ENCODE data around the gene RUBCN.

RUBCN gene

DNA sequence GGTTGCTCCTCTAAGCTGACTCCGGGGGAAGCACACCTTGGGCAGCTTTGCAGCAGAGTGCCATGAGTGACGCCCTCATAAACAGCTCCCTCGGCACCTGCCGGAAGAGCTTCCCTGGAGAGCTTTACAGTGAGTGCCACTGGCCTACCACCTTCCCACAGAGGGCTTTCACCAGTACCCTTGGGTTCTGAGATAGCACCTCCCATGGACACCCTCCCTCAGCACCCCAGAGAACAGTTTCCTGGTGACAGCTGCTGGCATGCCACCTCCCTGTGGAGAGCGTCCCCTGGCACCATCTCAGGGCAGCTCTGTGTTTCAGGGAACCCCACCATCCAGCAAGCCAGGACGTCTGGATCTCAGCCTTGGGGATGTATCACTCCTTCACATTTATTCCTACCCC, 49.1 kb downstream of the RUBCN start:
- DNase-seq, result no peak
- no peaks in the 10 kb centered on the region for H3K9me3 ChIP-seq
- TF ChIP-seq CTCF (IDR thresholded peaks at IDR 0.05; ENCODE audit: low read depth, low read length), result no peak

DNA sequence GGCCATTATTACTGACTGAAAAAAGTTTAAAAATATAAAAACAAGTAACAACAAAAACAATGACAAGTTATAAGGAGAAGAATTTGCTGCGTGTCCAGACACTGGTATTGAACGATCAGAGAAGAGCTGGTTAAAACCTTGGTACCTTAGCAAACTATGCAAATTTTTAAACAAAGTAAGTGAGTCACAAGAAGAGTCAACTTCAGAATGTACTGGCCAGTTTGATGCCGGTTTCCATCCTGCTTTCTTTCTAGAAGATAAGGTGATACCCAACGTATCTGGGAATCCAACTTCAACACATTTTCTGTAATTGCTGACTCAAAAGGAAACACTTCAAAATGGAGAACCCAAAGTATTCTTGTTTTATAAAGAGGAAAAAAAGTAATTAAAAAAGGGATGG, 49.8 kb downstream of the RUBCN start:
- Histone ChIP-seq H3K36me3 (peaks cover 2% of the 10 kb centered on the region; the same call in 1 of the 2 replicates), H3K4me3 (ENCODE audit: low read depth, low read length) (no peak overlapping the region), H3K27me3 (no peaks in the 10 kb centered on the region), H3K9me3 (no peaks in the 10 kb centered on the region), H3K4me1 (no peaks in the 10 kb centered on the region)
- no peak for TF ChIP-seq CTCF (IDR thresholded peaks at IDR 0.05; ENCODE audit: low read depth, low read length)
- no peak for DNase-seq

More for the DNA sequence above, 49.1 kb downstream of the RUBCN start:
- no peak overlapping the region for H3K4me3 ChIP-seq (ENCODE audit: low read depth, low read length)
- no peaks in the 10 kb centered on the region for H3K27me3 ChIP-seq
- no peaks in the 10 kb centered on the region for H3K4me1 ChIP-seq
- H3K36me3 ChIP-seq, result peaks cover 2% of the 10 kb centered on the region; the same call in 1 of the 2 replicates

DNA sequence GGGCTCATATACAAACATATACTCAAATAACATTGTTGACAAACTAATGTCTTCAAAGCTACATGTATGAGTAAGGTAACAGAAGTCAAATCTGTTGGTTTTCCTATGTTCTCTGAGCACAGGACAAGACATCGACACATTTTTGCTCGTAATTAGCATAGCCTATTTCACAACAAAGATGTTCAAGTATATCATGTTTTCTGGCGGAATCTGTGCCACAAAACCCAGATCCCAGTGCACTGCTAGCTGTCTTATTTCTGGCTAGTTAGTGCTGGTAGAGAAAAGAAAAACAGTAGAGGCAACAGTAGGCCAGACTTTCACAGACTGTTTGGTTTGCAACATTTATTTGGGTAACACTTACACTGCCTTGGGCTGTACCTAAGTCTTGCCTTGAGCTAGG, 51.2 kb downstream of the RUBCN start:
- TF ChIP-seq CTCF (IDR thresholded peaks at IDR 0.05; ENCODE audit: low read depth, low read length), result no peak
- DNase-seq, result no peak
- Histone ChIP-seq H3K36me3 (peaks cover 4% of the 10 kb centered on the region), H3K27me3 (no peaks in the 10 kb centered on the region), H3K4me3 (ENCODE audit: low read depth, low read length) (no peak overlapping the region), H3K9me3 (no peaks in the 10 kb centered on the region), H3K4me1 (no peaks in the 10 kb centered on the region)

DNA sequence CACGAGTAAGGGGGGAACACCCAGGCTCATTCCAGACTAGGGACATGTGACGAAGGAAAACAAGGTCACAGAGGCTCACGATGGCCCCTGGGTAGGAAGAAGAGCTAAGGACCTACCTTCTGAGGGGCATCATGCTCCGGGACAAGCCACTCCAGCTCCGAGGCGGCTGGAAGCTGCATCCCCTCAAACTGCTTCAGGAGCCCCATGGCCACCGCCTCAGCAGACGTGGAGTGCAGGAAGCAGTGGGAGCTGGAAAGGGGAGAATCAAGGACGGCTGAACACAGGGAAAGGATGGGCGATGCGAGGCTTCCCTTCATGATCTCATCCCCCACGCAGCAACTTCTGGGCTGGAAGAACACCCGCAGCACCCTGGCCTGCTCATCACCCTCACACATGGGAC, 53.5 kb downstream of the RUBCN start:
- no peaks in the 10 kb centered on the region for H3K27me3 ChIP-seq
- H3K36me3 ChIP-seq, result peaks cover 5% of the 10 kb centered on the region
- no peak for TF ChIP-seq CTCF (IDR thresholded peaks at IDR 0.05; ENCODE audit: low read depth, low read length)
- H3K4me1 ChIP-seq, result no peaks in the 10 kb centered on the region
- DNase-seq, result no peak
- no peaks in the 10 kb centered on the region for H3K9me3 ChIP-seq
- H3K4me3 ChIP-seq (ENCODE audit: low read depth, low read length), result no peak overlapping the region

- H3K27me3 ChIP-seq, result no peaks in the 10 kb centered on the region
- DNase-seq, result no peak
- H3K4me1 ChIP-seq, result no peaks in the 10 kb centered on the region
- no peak for TF ChIP-seq CTCF (IDR thresholded peaks at IDR 0.05; ENCODE audit: low read depth, low read length)
- H3K36me3 ChIP-seq, result peaks cover 5% of the 10 kb centered on the region
- H3K4me3 ChIP-seq (ENCODE audit: low read depth, low read length), result no peak overlapping the region
- no peaks in the 10 kb centered on the region for H3K9me3 ChIP-seq
Measured at GRCh38 chr3:197682713-197683112, 54.0 kb downstream of the RUBCN start.

DNA sequence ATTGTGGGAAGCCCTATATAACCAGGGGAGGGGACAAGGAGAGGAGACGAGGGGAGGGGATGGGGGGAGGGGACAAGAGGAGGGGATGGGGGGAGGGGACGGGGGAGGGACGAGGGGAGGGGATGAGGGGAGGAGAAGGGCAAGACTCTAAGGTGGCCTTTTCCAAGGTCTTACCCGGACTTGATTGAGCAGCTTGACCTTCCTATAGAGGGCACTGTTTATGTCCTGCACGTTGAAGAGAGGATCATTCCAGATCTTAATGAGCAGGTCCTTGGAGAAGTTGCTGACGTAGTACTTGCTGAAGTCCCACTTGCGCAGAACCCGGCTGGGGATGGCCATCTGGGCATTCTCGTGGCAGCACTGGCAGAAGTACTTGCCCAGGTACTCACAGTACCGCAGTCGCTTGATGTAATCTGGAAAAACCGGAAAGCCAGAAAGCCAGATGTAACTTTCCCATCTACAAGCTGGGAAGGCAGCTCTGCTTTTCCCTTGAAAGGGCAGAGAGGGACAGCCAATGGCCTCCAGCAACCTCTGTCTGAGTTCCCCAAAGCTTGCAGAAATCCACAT, 55.7 kb downstream of the RUBCN start:
- no peak overlapping the region for H3K4me3 ChIP-seq (ENCODE audit: low read depth, low read length)
- no peak for DNase-seq
- H3K36me3 ChIP-seq, result peaks cover 5% of the 10 kb centered on the region
- H3K4me1 ChIP-seq, result no peaks in the 10 kb centered on the region
- no peak for TF ChIP-seq CTCF (IDR thresholded peaks at IDR 0.05; ENCODE audit: low read depth, low read length)
- no peaks in the 10 kb centered on the region for H3K9me3 ChIP-seq
- no peaks in the 10 kb centered on the region for H3K27me3 ChIP-seq
